ENCODE measurements around the gene FAXDC2.
"Not testable (repeated sequence)": the region's sequence is repeated elsewhere in the genome, so short reads cannot be mapped to it uniquely, and the experiment has no call there.

FAXDC2 gene

GRCh38 chr5:154829589-154830218 is 20.7 kb downstream of the FAXDC2 start:
- DNase-seq = no peak

- DNase-seq = no peak
Observed at GRCh38 chr5:154829181-154829588, 21.2 kb downstream of the FAXDC2 start.

- no peak for DNase-seq
Observed at GRCh38 chr5:154824070-154824469, 26.3 kb downstream of the FAXDC2 start.

GRCh38 chr5:154823605-154824004 is 26.8 kb downstream of the FAXDC2 start:
- DNase-seq = no peak

GRCh38 chr5:154822896-154823295 is 27.5 kb downstream of the FAXDC2 start:
- not testable (repeated sequence) for DNase-seq

- no peak for DNase-seq
Observed at GRCh38 chr5:154820383-154820782, 30.0 kb downstream of the FAXDC2 start.

- no peak for DNase-seq
Observed at GRCh38 chr5:154819546-154819945, 30.9 kb downstream of the FAXDC2 start.

- DNase-seq = no peak
Observed at GRCh38 chr5:154818471-154819116, 31.8 kb downstream of the FAXDC2 start.

GRCh38 chr5:154817815-154818214 is 32.6 kb downstream of the FAXDC2 start:
- DNase-seq = no peak

- DNase-seq = no peak
Observed at GRCh38 chr5:154816891-154817492, 33.4 kb downstream of the FAXDC2 start.

- DNase-seq = no peak
Observed at GRCh38 chr5:154815684-154816247, 34.6 kb downstream of the FAXDC2 start.

GRCh38 chr5:154815025-154815424 is 35.4 kb downstream of the FAXDC2 start:
- no peak for DNase-seq

- DNase-seq = peak; percentile 24
Observed at GRCh38 chr5:154813736-154814135, 36.7 kb downstream of the FAXDC2 start.

- no peak for DNase-seq
Observed at GRCh38 chr5:154813158-154813557, 37.2 kb downstream of the FAXDC2 start.

- DNase-seq = peak; percentile 36
Observed at GRCh38 chr5:154811653-154812465, 38.5 kb downstream of the FAXDC2 start.

- DNase-seq = no peak
Observed at GRCh38 chr5:154811239-154811638, 39.2 kb downstream of the FAXDC2 start.

GRCh38 chr5:154806176-154806575 is 44.2 kb downstream of the FAXDC2 start:
- no peak for DNase-seq

GRCh38 chr5:154802050-154802449 is 48.4 kb downstream of the FAXDC2 start:
- no peak for DNase-seq

- DNase-seq = no peak
Observed at GRCh38 chr5:154801083-154801482, 49.3 kb downstream of the FAXDC2 start.

- no peak for DNase-seq
Observed at GRCh38 chr5:154800582-154800981, 49.8 kb downstream of the FAXDC2 start.

GRCh38 chr5:154797762-154798161 is 52.6 kb downstream of the FAXDC2 start:
- DNase-seq = no peak

- no peak for DNase-seq
Observed at GRCh38 chr5:154795235-154795596, 55.2 kb downstream of the FAXDC2 start.

Data from effector CD8-positive, alpha-beta T cell (primary cell).